K562 (cell line): Measurements from ENCODE around the gene P2RY8.

Source experiments
- CTCF ChIP-seq, 3 experiments: IDR thresholded peaks in 2 of 3; conservative IDR thresholded peaks in 1 of 3; 2 replicates each; pipeline ENCODE4 v1.5.1; 2011 to 2012; ENCODE audit warnings: low read length in 3 of 3, mild to moderate bottlenecking in 3 of 3, control low read depth in 2 of 3, improper control_type of control experiment in 1 of 3, inconsistent platforms in 1 of 3, low read depth in 1 of 3, mixed read lengths in 1 of 3, moderate library complexity in 1 of 3; ENCODE audit not compliant: insufficient read depth in 2 of 3
- JUND ChIP-seq, 2 experiments: IDR thresholded peaks; 2 replicates in 1 of 2; 3 replicates in 1 of 2; pipeline ENCODE4 v1.6.1; 2011; ENCODE audit warnings: borderline replicate concordance in 2 of 2, low read depth in 2 of 2, low read length in 2 of 2, improper control_type of control experiment in 1 of 2, missing biosample characterization in 1 of 2, missing genetic modification characterization in 1 of 2, missing genetic modification reagents in 1 of 2
- POLR2A ChIP-seq: fragments of 450-650 bp; conservative IDR thresholded peaks from 2 replicates; pipeline ENCODE4 v1.6.1; 2016
- POLR3A ChIP-seq: IDR thresholded peaks from 2 replicates; pipeline ENCODE4 v1.6.1; 2011; ENCODE audit warnings: borderline replicate concordance, mild to moderate bottlenecking, moderate library complexity; ENCODE audit not compliant: insufficient read length, insufficient read depth; ENCODE audit errors: extremely low read depth
- SIX5 ChIP-seq, 2 experiments: IDR thresholded peaks; 2 replicates each; pipeline ENCODE4 v1.6.1; 2011; ENCODE audit warnings: low read length in 2 of 2, borderline replicate concordance in 1 of 2, low read depth in 1 of 2, mild to moderate bottlenecking in 1 of 2, moderate library complexity in 1 of 2; ENCODE audit not compliant: insufficient read depth in 1 of 2
- ZNF41 ChIP-seq: fragments of 250-450 bp; sonication (Bioruptor Pico); conservative IDR thresholded peaks from 2 replicates; pipeline ENCODE4 v1.4.0; 2020; ENCODE audit warnings: mild to moderate bottlenecking
- TF ChIP-seq, protein P1 (sequence below), 2 experiments: fragments of 450-650 bp; IDR thresholded peaks; 2 replicates each; pipeline ENCODE4 v1.6.1; 2016; ENCODE audit warnings: mild to moderate bottlenecking in 2 of 2, borderline replicate concordance in 1 of 2, low read depth in 1 of 2, moderate library complexity in 1 of 2

DNA sequence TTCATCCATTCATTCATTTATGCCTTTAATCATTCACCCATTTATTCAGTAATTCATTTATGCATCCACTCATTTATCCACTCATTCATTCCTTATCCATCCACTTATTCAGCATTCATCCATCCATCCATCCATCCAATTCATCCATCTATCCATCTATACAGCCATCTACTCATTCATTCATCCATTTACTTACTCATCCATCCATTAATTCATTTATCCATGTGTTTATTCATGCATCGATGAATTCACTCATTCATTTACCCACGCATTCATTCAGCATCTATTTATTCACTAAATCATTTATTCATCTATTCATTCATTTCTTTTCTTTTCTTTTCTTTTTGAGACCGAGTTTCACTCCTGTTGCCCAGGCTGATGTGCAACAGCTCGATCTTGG lies 10.4 kb downstream of the P2RY8 start:
- TF ChIP-seq POLR2A (no peak), SIX5 (IDR thresholded peaks at IDR 0.05; ENCODE audit: borderline replicate concordance in 1 of 2, insufficient read depth in 1 of 2, low read depth in 1 of 2, low read length in 2 of 2) (no peak), POLR3A (no peak), JUND (IDR thresholded peaks at IDR 0.05; ENCODE audit: borderline replicate concordance, low read depth, low read length) (no peak), JUND (tag; IDR thresholded peaks at IDR 0.05; ENCODE audit: borderline replicate concordance, low read depth, low read length) (no peak), CTCF (IDR thresholded peaks at IDR 0.05 in 2 of 3, conservative IDR thresholded peaks at IDR 0.05 in 1 of 3; ENCODE audit: insufficient read depth in 2 of 3, low read depth in 1 of 3, low read length in 3 of 3) (no peak), ZNF41 (CRISPR knock-in tag) (no peak)
- TF ChIP-seq, protein P1, sequence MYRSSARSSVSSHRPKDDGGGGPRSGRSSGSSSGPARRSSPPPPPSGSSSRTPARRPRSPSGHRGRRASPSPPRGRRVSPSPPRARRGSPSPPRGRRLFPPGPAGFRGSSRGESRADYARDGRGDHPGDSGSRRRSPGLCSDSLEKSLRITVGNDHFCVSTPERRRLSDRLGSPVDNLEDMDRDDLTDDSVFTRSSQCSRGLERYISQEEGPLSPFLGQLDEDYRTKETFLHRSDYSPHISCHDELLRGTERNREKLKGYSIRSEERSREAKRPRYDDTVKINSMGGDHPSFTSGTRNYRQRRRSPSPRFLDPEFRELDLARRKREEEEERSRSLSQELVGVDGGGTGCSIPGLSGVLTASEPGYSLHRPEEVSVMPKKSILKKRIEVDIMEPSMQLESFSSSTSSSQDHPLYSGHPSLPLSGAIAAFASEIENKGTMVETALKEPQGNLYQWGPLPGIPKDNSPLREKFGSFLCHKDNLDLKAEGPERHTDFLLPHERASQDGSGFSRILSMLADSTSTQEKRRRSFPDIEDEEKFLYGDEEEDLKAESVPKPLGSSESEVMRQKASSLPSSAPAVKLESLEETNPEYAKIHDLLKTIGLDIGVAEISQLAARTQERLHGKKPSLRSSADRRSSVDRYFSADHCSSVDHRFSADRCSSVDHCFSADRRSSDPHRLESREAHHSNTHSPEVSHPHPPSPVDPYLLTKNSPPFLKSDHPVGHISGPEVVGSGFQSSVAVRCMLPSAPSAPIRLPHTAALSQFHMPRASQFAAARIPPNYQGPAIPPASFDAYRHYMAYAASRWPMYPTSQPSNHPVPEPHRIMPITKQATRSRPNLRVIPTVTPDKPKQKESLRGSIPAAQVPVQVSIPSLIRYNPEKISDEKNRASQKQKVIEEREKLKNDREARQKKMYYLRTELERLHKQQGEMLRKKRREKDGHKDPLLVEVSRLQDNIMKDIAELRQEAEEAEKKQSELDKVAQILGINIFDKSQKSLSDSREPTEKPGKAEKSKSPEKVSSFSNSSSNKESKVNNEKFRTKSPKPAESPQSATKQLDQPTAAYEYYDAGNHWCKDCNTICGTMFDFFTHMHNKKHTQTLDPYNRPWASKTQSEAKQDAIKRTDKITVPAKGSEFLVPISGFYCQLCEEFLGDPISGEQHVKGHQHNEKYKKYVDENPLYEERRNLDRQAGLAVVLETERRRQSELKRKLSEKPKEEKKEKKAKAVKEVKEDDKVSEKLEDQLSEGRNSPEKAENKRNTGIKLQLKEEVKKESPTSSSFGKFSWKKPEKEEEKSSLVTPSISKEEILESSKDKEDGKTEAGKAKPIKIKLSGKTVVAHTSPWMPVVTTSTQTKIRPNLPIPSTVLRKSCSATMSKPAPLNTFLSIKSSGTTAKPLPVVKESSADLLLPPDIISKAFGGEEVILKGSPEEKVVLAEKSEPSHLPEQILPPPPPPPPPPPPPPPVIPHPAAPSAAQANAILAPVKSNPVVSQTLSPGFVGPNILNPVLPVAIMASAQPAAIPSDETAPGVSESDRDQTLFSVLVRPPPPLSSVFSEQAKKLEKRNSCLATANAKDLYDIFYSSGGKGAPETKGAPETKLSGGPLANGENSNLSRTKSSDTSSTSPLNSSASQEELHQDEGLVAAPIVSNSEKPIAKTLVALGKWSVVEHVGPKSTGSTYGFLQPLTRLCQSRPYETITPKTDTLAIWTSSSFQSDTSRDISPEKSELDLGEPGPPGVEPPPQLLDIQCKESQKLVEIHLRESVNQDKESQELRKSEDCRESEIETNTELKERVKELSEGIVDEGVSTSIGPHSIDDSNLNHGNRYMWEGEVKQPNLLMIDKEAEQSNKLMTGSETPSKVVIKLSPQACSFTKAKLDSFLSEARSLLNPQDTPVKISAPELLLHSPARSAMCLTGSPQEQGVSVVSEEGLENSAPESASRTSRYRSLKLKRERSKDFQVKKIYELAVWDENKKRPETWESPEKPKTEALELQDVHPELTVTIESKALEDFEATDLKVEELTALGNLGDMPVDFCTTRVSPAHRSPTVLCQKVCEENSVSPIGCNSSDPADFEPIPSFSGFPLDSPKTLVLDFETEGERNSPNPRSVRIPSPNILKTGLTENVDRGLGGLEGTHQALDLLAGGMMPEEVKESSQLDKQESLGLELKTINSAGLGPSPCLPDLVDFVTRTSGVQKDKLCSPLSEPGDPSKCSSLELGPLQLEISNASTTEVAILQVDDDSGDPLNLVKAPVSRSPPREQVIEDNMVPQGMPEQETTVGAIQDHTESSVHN (IDR thresholded peaks at IDR 0.05; ENCODE audit: borderline replicate concordance in 1 of 2, low read depth in 1 of 2), result no peak
